T47D (cell line): Measurements from ENCODE around the gene ZC3H12C.

Source experiments
- DNase-seq, 2 experiments: peaks; one replicate each; pipeline versions ENCODE4 v3.0.0 to v3.0.0-alpha.2; 2011 to 2012; ENCODE audit warnings: low read depth in 1 of 2, low spot score in 1 of 2
- JUND ChIP-seq: IDR thresholded peaks from 2 replicates; pipeline ENCODE4 v1.6.1; 2012; ENCODE audit warnings: low read depth
- in situ Hi-C: cut with HindIII; loops from 2 replicates; pipeline ENCODE4 v1.10.0; 2016; ENCODE audit warnings: low sequenced_read_pairs, low pct_unique_long_range_greater_than_20kb

Gene ZC3H12C

DNA sequence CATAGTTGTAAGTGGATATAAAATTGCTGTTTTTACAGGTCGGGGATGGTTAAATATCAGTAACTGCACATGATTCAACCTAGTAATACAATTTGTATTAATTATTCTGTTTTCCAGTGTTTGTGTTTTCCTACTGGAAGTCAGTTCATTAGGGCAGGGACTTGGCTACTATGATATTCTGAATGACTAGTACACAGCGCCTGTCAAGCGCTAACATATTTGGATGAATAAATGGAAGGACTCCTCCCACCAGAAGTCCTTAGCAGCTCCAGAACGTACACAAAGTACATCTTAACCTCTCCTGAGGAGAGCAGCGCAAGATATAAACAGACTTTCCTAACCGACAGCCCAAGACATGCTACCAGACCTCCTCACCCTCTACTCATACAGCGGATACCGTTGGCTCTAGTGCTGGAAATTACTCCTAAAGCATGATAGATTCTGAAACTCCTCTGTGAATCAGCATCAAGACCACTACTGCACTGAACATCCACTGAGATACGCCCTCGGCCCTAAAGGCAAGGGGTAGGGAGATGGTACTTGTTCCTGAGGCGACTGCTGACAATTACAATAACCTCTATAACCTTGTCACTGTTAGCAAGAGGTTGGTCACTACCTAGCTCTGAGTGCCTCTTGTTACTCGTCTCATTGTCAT lies 124.2 kb downstream of the ZC3H12C start:
- in situ Hi-C loops: no loop called here
- DNase-seq: no peak
- no peak for TF ChIP-seq JUND

DNA sequence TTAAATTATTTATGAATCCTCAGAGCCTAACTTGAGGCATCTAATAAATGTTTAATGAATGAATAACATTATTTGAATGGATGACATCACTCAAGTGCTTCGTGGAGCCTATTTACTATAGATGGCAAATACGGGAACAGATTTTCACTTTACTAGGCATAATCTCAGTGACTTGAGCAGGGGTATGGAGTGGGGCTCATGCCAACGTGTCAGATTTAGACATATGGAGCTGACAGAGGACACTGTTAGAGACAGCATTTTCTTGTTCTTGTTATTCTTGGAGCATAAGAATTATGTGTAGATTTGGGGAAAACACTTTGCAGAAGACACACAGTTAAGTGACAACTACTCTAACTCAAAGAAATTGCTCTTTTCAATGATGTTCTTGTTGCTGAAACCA lies 124.7 kb downstream of the ZC3H12C start:
- in situ Hi-C loops: no loop called here
- no peak for TF ChIP-seq JUND
- no peak for DNase-seq

DNA sequence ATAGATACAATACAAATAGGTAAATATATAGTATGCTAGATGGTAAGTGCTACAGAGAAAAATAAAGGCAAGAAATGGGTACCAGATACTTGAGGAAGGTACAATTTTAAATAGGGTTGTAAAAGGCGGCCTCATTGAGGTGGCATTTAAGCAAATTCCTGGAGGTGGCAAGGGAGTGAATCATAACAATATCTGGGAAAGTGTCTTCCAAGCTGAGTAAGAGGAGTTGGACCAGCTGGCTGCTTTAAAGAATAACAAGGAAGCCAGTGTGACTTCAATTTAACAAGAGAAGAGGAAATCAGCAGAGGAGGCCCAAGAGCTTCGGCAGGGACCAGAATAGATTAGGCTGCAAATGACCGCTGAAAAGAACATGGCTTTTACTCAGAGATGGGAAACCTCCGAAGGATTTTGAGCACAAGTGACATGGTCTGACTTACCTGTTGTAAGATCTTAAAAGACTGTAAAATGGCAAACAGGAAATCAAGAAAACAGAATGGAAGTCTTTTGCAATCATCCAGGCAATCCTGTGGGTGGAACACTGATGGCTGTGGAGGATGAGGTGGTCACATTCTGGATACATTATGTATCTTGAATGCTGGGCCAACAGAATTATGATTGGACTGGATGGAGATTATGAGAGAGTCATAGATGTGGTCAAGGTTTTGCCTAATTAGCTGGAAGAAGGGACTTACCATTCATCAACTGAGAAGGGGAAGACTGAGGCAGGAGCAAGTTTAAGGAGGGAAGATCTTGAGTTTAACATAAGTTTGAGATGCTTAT lies 126.0 kb downstream of the ZC3H12C start:
- no peak for DNase-seq
- TF ChIP-seq JUND: no peak
- in situ Hi-C loops: no loop called here
